Activated naive CD8-positive, alpha-beta T cell treated with anti-CD3 and anti-CD28 coated beads, Interleukin-2, amount 10 ng/mL, durations not matched to agents 7 days and 5 days (primary cell): ENCODE measurements around the gene DEFB124. TPM values are rescaled to one million over a fixed set of nuclear protein-coding genes. Genes with fewer than 3 reads are reported as not detected.
"Not testable (repeated sequence)": the region's sequence is repeated elsewhere in the genome, so short reads cannot be mapped to it uniquely, and the experiment has no call there.

ENCODE experiments used
- ATAC-seq: fragments of 150-1000 bp; cut with Tn5 transposase; one replicate; pipeline ENCODE4 v1.10.0; 2021; ENCODE audit warnings: low read depth, moderate library complexity
- POLR2A ChIA-PET: fragments of 350-600 bp; sonication (Branson Sonifier 250); formaldehyde crosslinking; loops from one replicate; lab custom pipeline; 2021; ENCODE audit warnings: antibody characterized with exemption; lab: Charles Lee
- DNase-seq: peaks from one replicate; pipeline ENCODE4 v3.0.0; 2021
- H3K27ac Mint-ChIP-seq: one replicate; pipeline ENCODE4 v1.8.0; 2022; ENCODE audit warnings: mild to moderate bottlenecking, mixed read lengths
- H3K27me3 Mint-ChIP-seq: one replicate; pipeline ENCODE4 v1.8.0; 2022; ENCODE audit warnings: mild to moderate bottlenecking, moderate library complexity, mixed read lengths
- H3K36me3 Mint-ChIP-seq: one replicate; pipeline ENCODE4 v1.8.0; 2021; ENCODE audit warnings: mild to moderate bottlenecking, mixed read lengths
- H3K4me1 Mint-ChIP-seq: one replicate; pipeline ENCODE4 v1.8.0; 2021; ENCODE audit warnings: mixed read lengths
- H3K4me3 Mint-ChIP-seq: one replicate; pipeline ENCODE4 v1.8.0; 2022; ENCODE audit warnings: mild to moderate bottlenecking, moderate library complexity, mixed read lengths
- H3K9me3 Mint-ChIP-seq: one replicate; pipeline ENCODE4 v1.8.0; 2021; ENCODE audit warnings: mixed read lengths
- total RNA-seq, 2 experiments: library from RNA; stranded (reverse); gene quantifications; one replicate each; pipeline ENCODE4 v1.2.3, GENCODE V29; 2021

DEFB124 gene
- total RNA-seq, 2 experiments from 2014 or later: not detected

DNA sequence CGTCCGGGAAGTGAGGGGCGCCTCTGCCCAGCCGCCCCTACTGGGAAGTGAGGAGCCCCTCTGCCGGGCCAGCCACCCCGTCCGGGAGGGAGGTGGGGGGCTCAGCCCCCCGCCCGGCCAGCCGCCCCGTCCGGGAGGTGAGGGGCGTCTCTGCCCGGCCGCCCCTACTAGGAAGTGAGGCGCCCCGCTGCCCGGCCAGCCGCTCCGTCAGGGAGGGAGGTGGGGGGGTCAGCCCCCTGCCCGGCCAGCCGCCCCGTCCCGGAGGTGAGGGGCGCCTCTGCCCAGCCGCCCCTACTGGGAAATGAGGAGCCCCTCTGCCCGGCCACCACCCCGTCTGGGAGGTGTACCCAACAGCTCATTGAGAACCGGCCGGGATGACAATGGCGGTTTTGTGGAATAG, 47.4 kb downstream of the DEFB124 start:
- ATAC-seq, H3K27ac Mint-ChIP-seq, DNase-seq, POLR2A ChIA-PET, H3K4me1 Mint-ChIP-seq, H3K9me3 Mint-ChIP-seq, H3K36me3 Mint-ChIP-seq, H3K27me3 Mint-ChIP-seq, H3K4me3 Mint-ChIP-seq: not testable (repeated sequence)

DNA sequence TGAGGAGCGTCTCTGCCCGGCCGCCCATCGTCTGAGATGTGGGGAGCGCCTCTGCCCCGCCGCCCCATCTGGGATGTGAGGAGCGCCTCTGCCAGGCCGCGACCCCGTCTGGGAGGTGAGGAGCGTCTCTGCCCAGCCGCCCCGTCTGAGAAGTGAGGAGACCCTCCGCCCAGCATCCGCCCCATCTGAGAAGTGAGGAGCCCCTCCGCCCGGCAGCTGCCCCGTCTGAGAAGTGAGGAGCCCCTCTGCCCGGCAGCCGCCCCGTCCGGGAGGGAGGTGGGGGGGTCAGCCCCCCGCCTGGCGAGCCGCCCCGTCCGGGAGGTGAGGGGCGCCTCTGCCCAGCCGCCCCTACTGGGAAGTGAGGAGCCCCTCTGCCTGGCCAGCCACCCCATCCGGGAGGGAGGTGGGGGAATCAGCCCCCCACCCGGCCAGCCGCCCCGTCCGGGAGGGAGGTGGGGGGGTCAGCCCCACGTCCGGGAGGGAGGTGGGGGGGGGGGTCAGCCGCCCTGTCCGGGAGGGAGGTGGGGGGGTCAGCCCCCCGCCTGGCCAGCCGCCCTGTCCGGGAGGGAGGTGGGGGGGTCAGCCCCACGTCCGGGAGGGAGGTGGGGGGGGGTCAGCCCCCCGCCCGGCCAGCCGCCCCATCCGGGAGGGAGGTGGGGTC, 47.9 kb downstream of the DEFB124 start:
- DNase-seq, H3K9me3 Mint-ChIP-seq, H3K27ac Mint-ChIP-seq, H3K27me3 Mint-ChIP-seq, H3K36me3 Mint-ChIP-seq, POLR2A ChIA-PET, ATAC-seq, H3K4me1 Mint-ChIP-seq, H3K4me3 Mint-ChIP-seq: not testable (repeated sequence)

DNA sequence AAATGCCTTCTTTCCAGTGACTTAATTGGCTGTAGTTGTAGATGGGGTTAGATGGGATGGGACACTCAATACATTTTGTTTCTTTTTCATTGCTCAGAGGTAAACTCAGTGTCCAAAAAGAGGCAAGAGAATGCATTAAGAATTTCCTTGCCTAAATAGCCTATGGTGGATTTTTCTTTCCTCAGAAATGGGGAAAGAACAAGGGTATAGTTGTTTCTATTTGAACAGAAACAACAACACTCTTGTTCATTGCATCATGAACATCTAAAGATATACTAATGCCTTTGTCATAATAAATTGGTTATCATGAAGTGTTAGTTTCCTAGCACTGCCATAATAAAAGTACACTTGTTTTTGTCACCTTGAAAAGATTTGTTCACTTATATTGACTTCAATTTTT, 49.1 kb downstream of the DEFB124 start:
- Mint-ChIP-seq H3K9me3 (no peaks in the 10 kb centered on the region), H3K36me3 (no peaks in the 10 kb centered on the region), H3K4me3 (no peak overlapping the region), H3K27ac (no peak overlapping the region), H3K4me1 (no peaks in the 10 kb centered on the region), H3K27me3 (peaks cover 5% of the 10 kb centered on the region)
- POLR2A ChIA-PET: no interaction called here
- DNase-seq (no peak), ATAC-seq (no peak)

DNA sequence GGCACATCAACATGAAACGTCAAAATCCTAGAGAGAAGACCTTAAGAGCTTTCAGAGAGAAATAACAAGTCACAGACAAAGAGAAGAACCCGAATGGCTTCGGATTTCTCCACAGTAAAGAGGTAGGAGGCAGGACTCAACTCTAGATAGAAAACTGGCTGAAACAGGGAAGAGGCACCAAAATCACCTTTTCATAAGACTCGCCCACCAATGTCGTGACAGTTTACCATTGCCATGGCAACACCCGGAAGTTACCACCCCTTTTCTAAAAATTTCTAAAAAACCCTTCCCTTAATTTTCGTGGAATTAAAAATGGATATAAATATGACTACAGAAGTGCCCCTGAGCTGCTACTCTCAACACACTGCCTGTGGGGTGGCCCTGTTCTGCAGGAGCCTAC, 56.6 kb downstream of the DEFB124 start:
- H3K27me3 Mint-ChIP-seq: peaks cover 5% of the 10 kb centered on the region
- H3K4me3 Mint-ChIP-seq: no peak overlapping the region
- H3K4me1 Mint-ChIP-seq: no peaks in the 10 kb centered on the region
- no peak overlapping the region for H3K27ac Mint-ChIP-seq
- H3K36me3 Mint-ChIP-seq: no peaks in the 10 kb centered on the region
- H3K9me3 Mint-ChIP-seq: no peaks in the 10 kb centered on the region
- POLR2A ChIA-PET: no interaction called here
- no peak for ATAC-seq
- DNase-seq: no peak

DNA sequence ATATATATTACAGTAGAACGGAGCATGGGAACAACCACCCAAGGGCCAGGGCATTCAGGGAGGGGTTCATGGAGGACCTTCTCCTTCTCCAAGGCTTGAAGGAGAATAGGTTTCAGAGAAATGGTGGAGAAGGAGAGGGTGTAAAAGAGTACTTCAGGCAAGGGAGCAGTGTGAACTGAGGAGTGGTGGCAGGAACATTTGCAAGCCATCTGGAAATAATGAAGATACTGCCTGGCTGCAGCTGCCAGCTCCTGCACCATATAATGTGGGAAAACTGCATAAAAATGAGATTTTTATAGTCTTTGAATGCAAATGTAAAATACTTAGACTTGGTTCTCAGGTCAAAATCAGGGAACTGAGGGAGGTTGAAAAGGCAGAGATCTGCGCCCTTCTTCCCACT, 59.3 kb downstream of the DEFB124 start:
- Mint-ChIP-seq H3K4me3 (no peak overlapping the region), H3K9me3 (no peaks in the 10 kb centered on the region), H3K4me1 (no peaks in the 10 kb centered on the region), H3K27ac (no peak overlapping the region), H3K36me3 (no peaks in the 10 kb centered on the region), H3K27me3 (peaks cover 4% of the 10 kb centered on the region)
- POLR2A ChIA-PET: no interaction called here
- DNase-seq (no peak), ATAC-seq (no peak)

Other genes starting within 250 kb of the DEFB124 start
- gene DEFB115, start 217.5 kb downstream of the DEFB124 start, total RNA-seq: not detected
- not detected for gene DEFB116, start 166.5 kb downstream of the DEFB124 start, total RNA-seq
- not detected for gene DEFB118, start 106.5 kb downstream of the DEFB124 start, total RNA-seq
- gene DEFB119, start 84.5 kb downstream of the DEFB124 start, total RNA-seq: not detected
- gene DEFB121, start 68.9 kb downstream of the DEFB124 start, total RNA-seq: not detected
- gene DEFB123, start 34.5 kb downstream of the DEFB124 start, total RNA-seq: not detected
- not detected for gene REM1, start 161 bp upstream of the DEFB124 start, total RNA-seq
- 100 to 1,000 TPM; 112 to 120 TPM for gene HM13, start 39.3 kb upstream of the DEFB124 start, total RNA-seq
- 1 to 10 TPM in 1 of 2 experiments, under 1 TPM in 1; 0.72 to 1.2 TPM for gene ID1, start 130.2 kb upstream of the DEFB124 start, total RNA-seq
- gene COX4I2, start 162.8 kb upstream of the DEFB124 start, total RNA-seq: not detected
- gene BCL2L1, start 247.7 kb upstream of the DEFB124 start, total RNA-seq: 10 to 100 TPM; 61.7 to 64.5 TPM